Stimulated activated CD8-positive, alpha-beta memory T cell treated with anti-CD3 and anti-CD28 coated beads, Interleukin-4, amount 100 ng/mL, for 1 hour (primary cell): ENCODE results near the gene CDH9.

ENCODE experiments used
- DNase-seq, 2 donors: peaks; one replicate each; pipeline ENCODE4 v3.0.0-alpha.2; 2020; ENCODE audit warnings: low read depth in 2 of 2, low spot score in 1 of 2

The CDH9 gene

GRCh38 chr5:27038476-27038875, at the start of gene CDH9:
Gene CDH9 (minus strand): TSS chr5:27038586. CDS start chr5:26988333, 50,253 bp downstream.
- no peak for DNase-seq

- DNase-seq, result no peak
These were observed 49.4 kb upstream of the CDH9 start for GRCh38 chr5:27087747-27088146.

- DNase-seq, result no peak
These were observed 45.3 kb upstream of the CDH9 start for GRCh38 chr5:27083449-27084415.

- no peak for DNase-seq
These were observed 41.8 kb upstream of the CDH9 start for GRCh38 chr5:27080147-27080546.

- no peak for DNase-seq
These were observed 24.1 kb upstream of the CDH9 start for GRCh38 chr5:27062451-27062850.

GRCh38 chr5:27048510-27048909, 10.1 kb upstream of the CDH9 start:
- no peak for DNase-seq

- no peak for DNase-seq
These were observed 3.0 kb upstream of the CDH9 start for GRCh38 chr5:27041372-27041771.

- DNase-seq, result no peak
These were observed 3.8 kb downstream of the CDH9 start for GRCh38 chr5:27034565-27034964.

GRCh38 chr5:27026801-27027200, 11.6 kb downstream of the CDH9 start:
- no peak for DNase-seq

GRCh38 chr5:27026063-27026462, 12.3 kb downstream of the CDH9 start:
- DNase-seq, result no peak

GRCh38 chr5:27021471-27021870, 16.9 kb downstream of the CDH9 start:
- no peak for DNase-seq

- no peak for DNase-seq
These were observed 17.4 kb downstream of the CDH9 start for GRCh38 chr5:27020973-27021372.

- no peak for DNase-seq
These were observed 22.6 kb downstream of the CDH9 start for GRCh38 chr5:27015758-27016157.

- DNase-seq, result no peak
These were observed 27.1 kb downstream of the CDH9 start for GRCh38 chr5:27011274-27011673.

- DNase-seq, result no peak
These were observed 27.7 kb downstream of the CDH9 start for GRCh38 chr5:27010646-27011045.

GRCh38 chr5:27009540-27009915, 28.9 kb downstream of the CDH9 start:
- no peak for DNase-seq

GRCh38 chr5:27008604-27009539, 29.5 kb downstream of the CDH9 start:
- no peak for DNase-seq

- no peak for DNase-seq
These were observed 31.3 kb downstream of the CDH9 start for GRCh38 chr5:27007121-27007520.

GRCh38 chr5:26986985-26987384, 51.4 kb downstream of the CDH9 start:
- DNase-seq, result no peak

- no peak for DNase-seq
These were observed 56.6 kb downstream of the CDH9 start for GRCh38 chr5:26981750-26982149.

GRCh38 chr5:26959290-26959689, 79.1 kb downstream of the CDH9 start:
- DNase-seq, result no peak

- DNase-seq, result no peak
These were observed 83.2 kb downstream of the CDH9 start for GRCh38 chr5:26955161-26955560.
